ENCODE measurements around the gene WDR75.

The WDR75 gene

GRCh38 chr2:189506514-189506976, 65.3 kb downstream of the WDR75 start:
- no peak for TF ChIP-seq CTCF (IDR thresholded peaks at IDR 0.05; ENCODE audit: extremely low read depth, insufficient read depth, missing control alignments)
- no peak for DNase-seq (ENCODE audit: low spot score)
- in situ Hi-C loops (cut with MboI; ENCODE audit: low pct_unique_long_range_greater_than_20kb, low sequenced_read_pairs, unreplicated experiment) = no loop called here

- in situ Hi-C loops (cut with MboI; ENCODE audit: low pct_unique_long_range_greater_than_20kb, low sequenced_read_pairs, unreplicated experiment) = no loop called here
- no peak for TF ChIP-seq CTCF (IDR thresholded peaks at IDR 0.05; ENCODE audit: extremely low read depth, insufficient read depth, missing control alignments)
- DNase-seq (ENCODE audit: low spot score) = no peak
Observed at GRCh38 chr2:189511210-189511959, 70.1 kb downstream of the WDR75 start.

- in situ Hi-C loops (cut with MboI; ENCODE audit: low pct_unique_long_range_greater_than_20kb, low sequenced_read_pairs, unreplicated experiment) = no loop called here
- DNase-seq (ENCODE audit: low spot score) = no peak
- no peak for TF ChIP-seq CTCF (IDR thresholded peaks at IDR 0.05; ENCODE audit: extremely low read depth, insufficient read depth, missing control alignments)
Observed at GRCh38 chr2:189511960-189512319, 70.7 kb downstream of the WDR75 start.

GRCh38 chr2:189512879-189513278, 71.6 kb downstream of the WDR75 start:
- in situ Hi-C loops (cut with MboI; ENCODE audit: low pct_unique_long_range_greater_than_20kb, low sequenced_read_pairs, unreplicated experiment) = no loop called here
- DNase-seq (ENCODE audit: low spot score) = no peak
- TF ChIP-seq CTCF (IDR thresholded peaks at IDR 0.05; ENCODE audit: extremely low read depth, insufficient read depth, missing control alignments) = no peak

GRCh38 chr2:189514104-189514503, 72.8 kb downstream of the WDR75 start:
- DNase-seq (ENCODE audit: low spot score) = no peak
- in situ Hi-C loops (cut with MboI; ENCODE audit: low pct_unique_long_range_greater_than_20kb, low sequenced_read_pairs, unreplicated experiment) = no loop called here
- TF ChIP-seq CTCF (IDR thresholded peaks at IDR 0.05; ENCODE audit: extremely low read depth, insufficient read depth, missing control alignments) = no peak

- in situ Hi-C loops (cut with MboI; ENCODE audit: low pct_unique_long_range_greater_than_20kb, low sequenced_read_pairs, unreplicated experiment) = no loop called here
- no peak for TF ChIP-seq CTCF (IDR thresholded peaks at IDR 0.05; ENCODE audit: extremely low read depth, insufficient read depth, missing control alignments)
- DNase-seq (ENCODE audit: low spot score) = no peak
Observed at GRCh38 chr2:189515264-189515663, 74.0 kb downstream of the WDR75 start.
